ENCODE measurements around the gene POC1A.

DNA sequence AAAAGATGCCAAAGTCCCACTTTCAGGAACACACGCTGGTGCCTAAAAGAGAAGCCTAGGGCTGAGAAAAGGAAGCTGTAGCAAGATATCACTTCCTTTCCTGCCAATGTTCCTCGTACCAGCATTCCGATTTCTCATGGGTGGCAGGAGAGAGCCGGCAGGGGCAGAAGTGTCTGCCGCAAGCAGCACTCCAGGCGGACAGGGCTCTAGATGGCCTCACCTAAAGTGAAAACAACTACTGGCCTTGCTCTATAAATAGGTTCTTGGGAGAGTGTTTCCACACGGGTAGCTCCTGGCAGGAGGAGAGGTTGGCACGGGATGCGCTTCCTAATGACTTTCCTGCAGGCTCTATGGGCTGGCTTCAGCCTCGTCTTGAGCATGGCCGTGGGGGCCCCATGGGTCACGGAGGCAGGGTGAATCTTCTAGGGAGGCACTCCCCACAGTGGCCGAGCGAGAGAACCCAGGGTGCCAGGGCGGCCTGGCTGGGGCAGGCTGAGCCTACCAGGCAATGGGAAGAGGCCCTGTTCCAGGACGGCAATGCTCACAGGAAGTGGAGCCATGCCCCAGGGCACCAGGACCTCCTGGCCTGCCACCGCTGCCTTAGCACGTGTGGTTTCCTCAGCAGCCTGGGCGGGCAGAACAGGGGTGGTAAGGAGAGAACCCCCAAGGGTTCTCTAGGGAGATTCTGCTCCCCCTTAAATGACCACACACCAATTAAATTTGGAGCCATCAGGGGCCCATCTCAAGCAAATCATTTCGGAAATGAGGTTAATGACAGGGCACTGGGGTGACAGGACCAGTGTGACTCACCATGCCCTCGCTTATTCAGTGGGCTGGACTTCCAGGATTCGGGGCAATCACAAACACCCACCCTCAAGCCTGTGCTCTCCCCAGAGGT is 83.2 kb downstream of the POC1A start:
- no peak for TF ChIP-seq FOXM1 (IDR thresholded peaks at IDR 0.05; ENCODE audit: borderline replicate concordance, low read depth)
- TF ChIP-seq TCF12 (IDR thresholded peaks at IDR 0.05; ENCODE audit: low read depth): no peak
- no peak for TF ChIP-seq RAD21 (IDR thresholded peaks at IDR 0.05; ENCODE audit: low read depth)
- no peak for TF ChIP-seq EGR1 (IDR thresholded peaks at IDR 0.05)
- TF ChIP-seq TAF1 (IDR thresholded peaks at IDR 0.05; ENCODE audit: low read depth): no peak
- no peak for TF ChIP-seq CEBPB (IDR thresholded peaks at IDR 0.05)
- no peak for TF ChIP-seq EP300 (IDR thresholded peaks at IDR 0.05; ENCODE audit: borderline replicate concordance)
- TF ChIP-seq YY1 (IDR thresholded peaks at IDR 0.05; ENCODE audit: low read depth): no peak
- no peak for TF ChIP-seq ZBTB7A (IDR thresholded peaks at IDR 0.05; ENCODE audit: low read depth)
- TF ChIP-seq REST (IDR thresholded peaks at IDR 0.05; ENCODE audit: low read depth): no peak
- TF ChIP-seq MAX (IDR thresholded peaks at IDR 0.05): no peak
- no peak for TF ChIP-seq USF1 (IDR thresholded peaks at IDR 0.05)

All from Ishikawa (cell line).